ENCODE measurements around the gene ARHGEF28. TPM values are rescaled to one million over a fixed set of nuclear protein-coding genes. Genes with fewer than 3 reads are reported as not detected.

The ARHGEF28 gene
- total and polyA plus RNA-seq, 9 of the 15 experiments (the other 6 are each of a cell fraction or from before 2014, with no cell fraction given): 0.27 TPM; not detected in 8

DNA sequence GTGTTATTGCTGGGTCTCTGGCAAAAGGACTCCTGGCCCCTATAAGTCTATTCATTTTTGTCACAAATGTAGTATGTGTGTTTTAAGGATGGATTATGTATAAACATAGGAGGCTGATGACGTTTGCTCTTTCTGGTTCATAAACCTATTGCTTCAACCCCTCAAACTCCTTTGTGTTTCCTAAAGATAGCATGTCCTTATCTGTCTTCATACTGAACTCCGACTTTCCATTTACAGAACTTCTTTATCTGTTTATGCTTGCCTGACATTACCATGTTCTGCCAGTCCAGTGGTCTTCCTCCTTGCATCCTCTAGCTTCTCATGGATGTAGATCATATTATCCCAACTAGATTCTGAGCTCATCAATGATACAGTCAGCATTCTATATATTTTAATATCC, 46.1 kb downstream of the ARHGEF28 start (continued):
- TF ChIP-seq, protein P1, sequence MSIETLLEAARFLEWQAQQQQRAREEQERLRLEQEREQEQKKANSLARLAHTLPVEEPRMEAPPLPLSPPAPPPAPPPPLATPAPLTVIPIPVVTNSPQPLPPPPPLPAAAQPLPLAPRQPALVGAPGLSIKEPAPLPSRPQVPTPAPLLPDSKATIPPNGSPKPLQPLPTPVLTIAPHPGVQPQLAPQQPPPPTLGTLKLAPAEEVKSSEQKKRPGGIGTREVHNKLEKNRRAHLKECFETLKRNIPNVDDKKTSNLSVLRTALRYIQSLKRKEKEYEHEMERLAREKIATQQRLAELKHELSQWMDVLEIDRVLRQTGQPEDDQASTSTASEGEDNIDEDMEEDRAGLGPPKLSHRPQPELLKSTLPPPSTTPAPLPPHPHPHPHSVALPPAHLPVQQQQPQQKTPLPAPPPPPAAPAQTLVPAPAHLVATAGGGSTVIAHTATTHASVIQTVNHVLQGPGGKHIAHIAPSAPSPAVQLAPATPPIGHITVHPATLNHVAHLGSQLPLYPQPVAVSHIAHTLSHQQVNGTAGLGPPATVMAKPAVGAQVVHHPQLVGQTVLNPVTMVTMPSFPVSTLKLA (conservative IDR thresholded peaks at IDR 0.05): 0 out of 4 replicates have a peak, but pooled peaks of 1 of the 2 experiments have one; percentile 24
- no peak for TF ChIP-seq MCM3 (IDR thresholded peaks at IDR 0.05)
- no peak for TF ChIP-seq TGIF2 (CRISPR knock-in tag; IDR thresholded peaks at IDR 0.05)
- TF ChIP-seq BRCA1 (IDR thresholded peaks at IDR 0.05): no peak
- no peak for TF ChIP-seq BRCA1 (CRISPR knock-in tag; IDR thresholded peaks at IDR 0.05)
- TF ChIP-seq SMAD4 (CRISPR knock-in tag; conservative IDR thresholded peaks at IDR 0.05): no peak
- TF ChIP-seq, protein P2, sequence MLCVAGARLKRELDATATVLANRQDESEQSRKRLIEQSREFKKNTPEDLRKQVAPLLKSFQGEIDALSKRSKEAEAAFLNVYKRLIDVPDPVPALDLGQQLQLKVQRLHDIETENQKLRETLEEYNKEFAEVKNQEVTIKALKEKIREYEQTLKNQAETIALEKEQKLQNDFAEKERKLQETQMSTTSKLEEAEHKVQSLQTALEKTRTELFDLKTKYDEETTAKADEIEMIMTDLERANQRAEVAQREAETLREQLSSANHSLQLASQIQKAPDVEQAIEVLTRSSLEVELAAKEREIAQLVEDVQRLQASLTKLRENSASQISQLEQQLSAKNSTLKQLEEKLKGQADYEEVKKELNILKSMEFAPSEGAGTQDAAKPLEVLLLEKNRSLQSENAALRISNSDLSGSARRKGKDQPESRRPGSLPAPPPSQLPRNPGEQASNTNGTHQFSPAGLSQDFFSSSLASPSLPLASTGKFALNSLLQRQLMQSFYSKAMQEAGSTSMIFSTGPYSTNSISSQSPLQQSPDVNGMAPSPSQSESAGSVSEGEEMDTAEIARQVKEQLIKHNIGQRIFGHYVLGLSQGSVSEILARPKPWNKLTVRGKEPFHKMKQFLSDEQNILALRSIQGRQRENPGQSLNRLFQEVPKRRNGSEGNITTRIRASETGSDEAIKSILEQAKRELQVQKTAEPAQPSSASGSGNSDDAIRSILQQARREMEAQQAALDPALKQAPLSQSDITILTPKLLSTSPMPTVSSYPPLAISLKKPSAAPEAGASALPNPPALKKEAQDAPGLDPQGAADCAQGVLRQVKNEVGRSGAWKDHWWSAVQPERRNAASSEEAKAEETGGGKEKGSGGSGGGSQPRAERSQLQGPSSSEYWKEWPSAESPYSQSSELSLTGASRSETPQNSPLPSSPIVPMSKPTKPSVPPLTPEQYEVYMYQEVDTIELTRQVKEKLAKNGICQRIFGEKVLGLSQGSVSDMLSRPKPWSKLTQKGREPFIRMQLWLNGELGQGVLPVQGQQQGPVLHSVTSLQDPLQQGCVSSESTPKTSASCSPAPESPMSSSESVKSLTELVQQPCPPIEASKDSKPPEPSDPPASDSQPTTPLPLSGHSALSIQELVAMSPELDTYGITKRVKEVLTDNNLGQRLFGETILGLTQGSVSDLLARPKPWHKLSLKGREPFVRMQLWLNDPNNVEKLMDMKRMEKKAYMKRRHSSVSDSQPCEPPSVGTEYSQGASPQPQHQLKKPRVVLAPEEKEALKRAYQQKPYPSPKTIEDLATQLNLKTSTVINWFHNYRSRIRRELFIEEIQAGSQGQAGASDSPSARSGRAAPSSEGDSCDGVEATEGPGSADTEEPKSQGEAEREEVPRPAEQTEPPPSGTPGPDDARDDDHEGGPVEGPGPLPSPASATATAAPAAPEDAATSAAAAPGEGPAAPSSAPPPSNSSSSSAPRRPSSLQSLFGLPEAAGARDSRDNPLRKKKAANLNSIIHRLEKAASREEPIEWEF (CRISPR knock-in tag; IDR thresholded peaks at IDR 0.05): no peak
- TF ChIP-seq CHCHD3 (CRISPR knock-in tag; IDR thresholded peaks at IDR 0.05): no peak
- no peak for TF ChIP-seq JUN (IDR thresholded peaks at IDR 0.05; ENCODE audit: borderline replicate concordance, low read depth, low read length)
- no peak for TF ChIP-seq JUN (CRISPR knock-in tag; IDR thresholded peaks at IDR 0.05; ENCODE audit: borderline replicate concordance)
- TF ChIP-seq, protein P3, sequence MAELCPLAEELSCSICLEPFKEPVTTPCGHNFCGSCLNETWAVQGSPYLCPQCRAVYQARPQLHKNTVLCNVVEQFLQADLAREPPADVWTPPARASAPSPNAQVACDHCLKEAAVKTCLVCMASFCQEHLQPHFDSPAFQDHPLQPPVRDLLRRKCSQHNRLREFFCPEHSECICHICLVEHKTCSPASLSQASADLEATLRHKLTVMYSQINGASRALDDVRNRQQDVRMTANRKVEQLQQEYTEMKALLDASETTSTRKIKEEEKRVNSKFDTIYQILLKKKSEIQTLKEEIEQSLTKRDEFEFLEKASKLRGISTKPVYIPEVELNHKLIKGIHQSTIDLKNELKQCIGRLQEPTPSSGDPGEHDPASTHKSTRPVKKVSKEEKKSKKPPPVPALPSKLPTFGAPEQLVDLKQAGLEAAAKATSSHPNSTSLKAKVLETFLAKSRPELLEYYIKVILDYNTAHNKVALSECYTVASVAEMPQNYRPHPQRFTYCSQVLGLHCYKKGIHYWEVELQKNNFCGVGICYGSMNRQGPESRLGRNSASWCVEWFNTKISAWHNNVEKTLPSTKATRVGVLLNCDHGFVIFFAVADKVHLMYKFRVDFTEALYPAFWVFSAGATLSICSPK (IDR thresholded peaks at IDR 0.05; ENCODE audit: borderline replicate concordance): no peak
